ENCODE data around the gene GABPB2. TPM values are rescaled to one million over a fixed set of nuclear protein-coding genes. Genes with fewer than 3 reads are reported as not detected.

Gene GABPB2
- total RNA-seq: 27.4 and 28.7 TPM in 2 replicates

DNA sequence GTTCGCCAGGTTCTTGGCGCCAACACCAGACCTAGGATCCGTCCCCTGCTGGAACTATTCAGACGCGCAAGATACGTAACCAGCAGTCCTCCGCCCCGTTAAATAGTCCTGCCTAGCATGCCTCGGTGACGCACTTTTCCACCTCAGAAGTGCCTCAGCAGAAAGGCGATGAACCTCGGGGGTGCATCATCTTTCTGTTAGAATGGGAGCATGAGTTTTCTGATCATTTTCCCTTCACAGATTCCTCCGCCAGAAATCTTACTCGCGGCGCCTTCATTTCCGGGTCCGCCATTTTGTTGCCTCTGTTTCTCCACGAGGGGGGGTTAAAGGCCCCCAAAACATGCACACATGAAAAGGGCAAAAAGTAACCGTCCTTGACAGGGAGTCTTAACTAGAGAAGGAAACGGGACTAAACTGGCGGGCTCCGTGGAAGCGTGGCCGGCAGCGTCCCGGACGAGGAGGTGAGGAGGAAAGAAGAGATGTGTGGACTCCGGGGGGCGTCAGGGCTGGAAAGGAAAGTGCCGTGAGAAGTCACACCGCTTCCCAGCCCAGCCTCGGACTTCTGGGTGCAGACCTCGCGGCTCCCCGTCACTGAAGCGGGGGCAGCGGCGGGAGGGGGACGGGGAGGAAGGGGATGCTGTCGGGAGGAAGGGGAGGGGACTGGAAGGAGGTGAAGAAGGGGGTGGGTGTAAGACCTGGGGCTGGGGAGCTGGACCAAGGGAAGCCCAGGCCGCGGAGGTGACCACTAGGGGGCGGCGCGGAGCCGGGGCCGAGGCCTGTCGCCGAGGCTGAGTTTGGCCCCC is at the start of gene GABPB2:
GABPB2 (plus strand) TSS at position 288 of the 803 bp plus-strand sequence. CDS start 17,429 bp downstream, outside the sequence.
- intact Hi-C loops (cut with micrococcal nuclease): loop anchor here (1.0 to 2.0 kb wide), 5 partner anchors 11 to 441 kb away; partner anchors contain the start of genes CDC42SE1, ENSA, PRUNE1 and TNFAIP8L2

DNA sequence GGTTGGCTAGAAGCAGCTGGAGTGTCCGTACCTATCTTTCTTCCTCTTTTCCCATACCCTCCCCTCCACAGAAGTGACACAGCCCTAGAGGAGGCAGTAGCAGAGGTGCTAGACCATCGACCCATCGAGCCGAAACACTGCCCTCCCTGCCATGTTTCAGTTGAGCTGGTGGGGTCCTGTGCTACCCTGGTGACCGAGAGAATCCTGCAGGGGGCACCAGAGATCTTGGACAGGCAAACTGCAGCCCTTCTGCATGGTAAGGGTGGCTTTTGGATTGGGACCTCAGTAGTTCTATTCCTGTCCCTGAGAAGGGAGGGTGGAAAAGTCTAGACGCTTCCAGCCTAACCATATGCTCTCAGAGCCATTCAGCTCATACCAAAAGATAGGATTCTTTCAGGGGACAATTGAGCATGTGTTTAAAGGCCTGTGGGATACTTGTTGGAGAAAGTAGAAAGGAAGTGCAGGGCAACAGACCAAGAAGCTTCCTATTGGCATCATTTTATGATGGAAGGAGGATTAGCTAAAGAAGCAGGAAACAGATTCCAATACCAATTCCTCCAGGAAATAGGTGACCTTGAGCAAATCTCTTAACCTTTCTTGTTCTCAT is 45.9 kb upstream of the GABPB2 start:
- intact Hi-C loops (cut with micrococcal nuclease): loop anchor here (1.0 to 2.0 kb wide), 2 partner anchors 24 to 132 kb away; partner anchors contain the start of gene TNFAIP8L2

DNA sequence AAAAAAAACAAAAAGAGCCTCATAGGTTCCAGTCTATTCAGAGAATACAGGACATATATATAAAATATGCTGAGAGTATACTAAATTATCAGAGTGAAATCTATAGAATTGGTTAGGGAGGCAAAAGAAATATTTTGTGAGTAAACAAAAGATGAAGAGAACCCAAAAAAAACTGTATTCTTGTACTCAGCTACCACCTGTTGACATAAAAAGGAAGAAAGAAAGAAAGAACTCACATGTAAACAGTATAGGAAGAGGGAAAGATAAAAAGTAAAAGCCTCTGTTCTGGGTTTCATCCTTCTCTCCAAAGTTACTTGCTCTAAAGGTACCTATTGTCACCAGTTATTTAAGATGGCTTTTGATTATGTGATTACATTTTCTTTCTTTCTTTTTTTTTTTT is 44.1 kb upstream of the GABPB2 start:
- intact Hi-C loops (cut with micrococcal nuclease): no loop called here

DNA sequence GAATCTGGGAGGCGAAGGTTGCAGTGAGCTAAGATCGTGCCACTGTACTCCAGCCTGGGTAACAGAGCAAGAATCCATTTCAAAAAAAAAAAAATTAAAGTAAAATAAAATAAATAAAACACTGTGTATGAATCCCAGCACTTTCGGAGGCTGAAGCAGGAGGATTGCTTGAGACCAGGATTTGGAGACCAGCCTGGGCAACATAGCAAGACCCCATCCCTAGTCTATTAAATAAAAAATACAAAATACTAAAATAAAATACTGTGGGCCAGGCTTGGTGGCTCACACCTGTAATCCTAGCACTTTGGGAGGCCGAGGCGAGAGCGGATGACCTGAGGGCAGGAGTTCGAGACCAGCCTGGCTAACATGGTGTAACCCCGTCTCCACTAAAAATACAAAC is 38.4 kb upstream of the GABPB2 start:
- intact Hi-C loops (cut with micrococcal nuclease): no loop called here

DNA sequence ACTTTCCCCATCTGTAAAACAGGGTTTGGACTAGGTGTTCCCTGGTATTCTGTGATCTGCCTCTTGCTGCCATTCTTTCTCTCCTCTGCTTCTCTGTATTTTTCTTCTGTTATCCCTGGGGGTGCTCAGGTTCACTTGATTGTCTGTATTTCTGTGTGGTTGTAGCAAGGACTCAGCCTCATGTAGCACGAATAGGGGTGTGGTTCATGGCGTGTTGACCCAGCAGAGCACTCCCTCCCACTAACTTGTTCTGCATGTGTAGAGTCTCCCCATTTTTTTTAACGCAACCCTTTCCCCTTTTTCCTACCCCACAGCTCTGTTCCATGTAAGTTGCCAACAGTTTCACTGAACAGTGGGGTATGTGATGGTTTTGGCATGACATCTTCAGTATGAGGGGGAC is 35.4 kb upstream of the GABPB2 start:
- intact Hi-C loops (cut with micrococcal nuclease): no loop called here

DNA sequence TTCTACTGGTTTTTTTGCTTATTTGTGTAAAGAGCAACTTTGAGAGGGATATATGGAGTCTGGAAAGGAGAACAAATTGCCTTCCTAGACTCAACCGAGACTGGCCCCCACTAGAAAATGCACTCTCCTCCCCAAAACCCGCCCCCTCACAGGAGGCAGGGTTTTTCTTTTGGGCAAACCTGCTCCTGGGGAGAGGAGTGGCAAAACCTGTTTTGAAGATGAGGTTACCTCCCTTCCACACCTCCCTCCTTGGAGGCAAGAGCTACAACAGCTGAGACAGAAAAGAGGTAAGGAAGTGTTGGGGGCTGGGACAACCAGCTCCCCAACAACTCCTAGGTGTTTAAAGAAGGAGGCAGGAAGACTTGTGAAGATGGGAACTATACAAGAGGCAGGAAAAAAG is 34.2 kb upstream of the GABPB2 start, which contains the start of gene BNIPL:
BNIPL (plus strand) TSS at position 231 of the 400 bp plus-strand sequence; CDS start at position 371, 140 bp downstream.
- intact Hi-C loops (cut with micrococcal nuclease): no loop called here

DNA sequence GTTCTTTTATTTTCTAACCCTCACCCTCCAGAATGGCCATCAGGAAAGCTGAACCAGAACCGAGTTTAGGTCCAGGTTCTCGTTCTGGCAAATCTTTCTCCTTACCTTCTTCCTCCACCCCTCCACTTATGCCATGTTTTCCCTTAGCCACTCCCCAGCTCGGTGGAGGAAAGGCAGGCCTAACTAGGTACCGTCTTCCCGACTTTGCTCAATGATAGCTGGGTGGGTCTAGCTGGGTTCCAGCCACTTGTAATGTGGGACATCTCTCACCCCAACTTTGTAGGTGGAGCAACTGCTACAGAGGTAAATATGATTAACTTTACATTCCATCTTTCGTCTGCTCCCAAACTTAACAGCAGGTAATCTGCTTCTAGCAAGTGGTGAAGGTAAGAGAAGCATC is 33.5 kb upstream of the GABPB2 start:
- intact Hi-C loops (cut with micrococcal nuclease): no loop called here

DNA sequence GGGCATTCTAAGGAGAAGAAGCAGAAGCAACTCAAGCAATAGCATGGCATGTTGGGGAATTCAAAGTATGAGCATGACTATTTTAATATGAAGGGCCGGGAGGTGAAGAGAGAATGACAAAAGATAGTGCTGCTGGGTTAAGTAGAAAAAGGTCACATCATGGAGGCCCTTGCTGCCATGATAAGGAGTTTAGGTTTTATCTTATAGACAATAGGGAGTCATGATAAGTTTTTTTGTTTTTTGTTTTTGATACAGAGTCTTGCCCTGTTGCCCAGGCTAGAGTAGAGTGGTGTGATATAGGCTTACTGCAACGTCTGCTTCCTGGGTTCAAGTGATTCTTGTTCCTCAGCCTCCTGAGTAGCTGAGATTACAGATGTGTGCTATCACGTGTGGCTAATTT is 31.0 kb upstream of the GABPB2 start:
- intact Hi-C loops (cut with micrococcal nuclease): no loop called here

DNA sequence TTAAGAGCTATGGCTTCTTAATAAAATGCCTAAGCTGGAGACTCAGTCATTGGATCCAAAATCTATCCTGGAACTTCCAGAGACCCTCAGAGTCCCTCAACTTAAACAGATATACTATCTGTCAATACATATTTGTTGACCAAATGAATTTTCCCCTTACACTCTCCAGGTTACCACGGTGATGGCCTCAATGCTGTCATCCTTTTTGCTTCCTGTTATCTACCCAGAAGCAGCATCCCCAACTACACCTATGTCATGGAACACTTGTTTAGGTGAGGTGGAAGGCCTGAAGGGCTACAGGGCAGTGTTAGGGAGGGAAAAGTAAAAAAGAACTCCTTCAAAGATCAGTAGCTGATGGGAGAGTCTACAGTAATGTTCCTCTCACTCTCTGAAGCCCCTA is 27.4 kb upstream of the GABPB2 start:
- intact Hi-C loops (cut with micrococcal nuclease): no loop called here

DNA sequence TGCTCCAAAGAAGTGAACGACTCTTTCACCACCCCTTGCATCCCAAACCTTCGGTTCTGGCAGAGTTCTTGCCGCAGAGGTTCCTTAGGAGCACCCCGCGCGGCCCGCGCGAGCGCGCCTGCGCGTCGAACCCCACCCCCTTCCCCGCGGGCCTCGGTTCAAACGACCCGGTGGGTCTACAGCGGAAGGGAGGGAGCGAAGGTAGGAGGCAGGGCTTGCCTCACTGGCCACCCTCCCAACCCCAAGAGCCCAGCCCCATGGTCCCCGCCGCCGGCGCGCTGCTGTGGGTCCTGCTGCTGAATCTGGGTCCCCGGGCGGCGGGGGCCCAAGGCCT is 23.0 kb upstream of the GABPB2 start, which contains the start of gene C1orf56:
C1orf56 (plus strand) TSS at position 161 of the 334 bp plus-strand sequence; CDS start at position 258, 97 bp downstream.
- intact Hi-C loops (cut with micrococcal nuclease): no loop called here

DNA sequence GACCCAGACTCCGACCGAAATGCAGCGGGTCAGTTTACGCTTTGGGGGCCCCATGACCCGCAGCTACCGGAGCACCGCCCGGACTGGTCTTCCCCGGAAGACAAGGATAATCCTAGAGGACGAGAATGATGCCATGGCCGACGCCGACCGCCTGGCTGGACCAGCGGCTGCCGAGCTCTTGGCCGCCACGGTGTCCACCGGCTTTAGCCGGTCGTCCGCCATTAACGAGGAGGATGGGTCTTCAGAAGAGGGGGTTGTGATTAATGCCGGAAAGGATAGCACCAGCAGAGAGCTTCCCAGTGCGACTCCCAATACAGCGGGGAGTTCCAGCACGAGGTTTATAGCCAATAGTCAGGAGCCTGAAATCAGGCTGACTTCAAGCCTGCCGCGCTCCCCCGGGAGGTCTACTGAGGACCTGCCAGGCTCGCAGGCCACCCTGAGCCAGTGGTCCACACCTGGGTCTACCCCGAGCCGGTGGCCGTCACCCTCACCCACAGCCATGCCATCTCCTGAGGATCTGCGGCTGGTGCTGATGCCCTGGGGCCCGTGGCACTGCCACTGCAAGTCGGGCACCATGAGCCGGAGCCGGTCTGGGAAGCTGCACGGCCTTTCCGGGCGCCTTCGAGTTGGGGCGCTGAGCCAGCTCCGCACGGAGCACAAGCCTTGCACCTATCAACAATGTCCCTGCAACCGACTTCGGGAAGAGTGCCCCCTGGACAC is 22.5 kb upstream of the GABPB2 start:
- intact Hi-C loops (cut with micrococcal nuclease): loop anchor here (1.0 to 2.0 kb wide), 2 partner anchors 8 to 23 kb away; no protein-coding TSS in a partner anchor

DNA sequence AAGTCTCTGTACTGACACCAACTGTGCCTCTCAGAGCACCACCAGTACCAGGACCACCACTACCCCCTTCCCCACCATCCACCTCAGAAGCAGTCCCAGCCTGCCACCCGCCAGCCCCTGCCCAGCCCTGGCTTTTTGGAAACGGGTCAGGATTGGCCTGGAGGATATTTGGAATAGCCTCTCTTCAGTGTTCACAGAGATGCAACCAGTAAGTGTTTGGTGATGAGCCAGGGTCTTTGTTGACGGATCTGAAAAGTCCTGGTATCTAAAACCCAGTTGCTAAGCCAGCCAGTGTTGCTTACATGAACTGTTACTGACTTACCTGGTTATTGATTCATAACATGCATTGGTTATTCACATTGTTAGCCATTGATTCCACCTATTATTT is 21.9 kb upstream of the GABPB2 start:
- intact Hi-C loops (cut with micrococcal nuclease): loop anchor here (1.0 to 2.0 kb wide), 2 partner anchors 8 to 24 kb away; no protein-coding TSS in a partner anchor

DNA sequence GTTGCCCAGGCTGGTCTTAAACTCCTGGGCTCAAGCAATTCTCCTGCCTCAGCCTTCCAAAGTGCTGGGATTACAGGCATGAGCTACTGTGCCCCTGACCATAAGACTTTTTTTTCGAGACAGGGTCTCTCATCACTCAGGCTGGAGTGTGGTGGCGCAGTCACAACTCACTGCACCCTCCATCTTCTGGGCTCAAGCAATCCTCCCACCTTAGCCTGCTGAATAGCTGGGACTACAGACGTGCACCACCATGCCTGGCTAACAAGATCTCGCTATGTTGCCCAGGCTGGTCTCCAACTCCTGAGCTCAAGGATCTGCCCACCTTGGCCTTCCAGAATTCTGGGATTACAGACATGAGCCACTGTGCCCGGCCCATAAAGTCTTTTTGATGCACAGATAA is 21.1 kb upstream of the GABPB2 start:
- intact Hi-C loops (cut with micrococcal nuclease): loop anchor here (2.0 kb wide), 1 partner anchor 25 kb away; no protein-coding TSS in a partner anchor

DNA sequence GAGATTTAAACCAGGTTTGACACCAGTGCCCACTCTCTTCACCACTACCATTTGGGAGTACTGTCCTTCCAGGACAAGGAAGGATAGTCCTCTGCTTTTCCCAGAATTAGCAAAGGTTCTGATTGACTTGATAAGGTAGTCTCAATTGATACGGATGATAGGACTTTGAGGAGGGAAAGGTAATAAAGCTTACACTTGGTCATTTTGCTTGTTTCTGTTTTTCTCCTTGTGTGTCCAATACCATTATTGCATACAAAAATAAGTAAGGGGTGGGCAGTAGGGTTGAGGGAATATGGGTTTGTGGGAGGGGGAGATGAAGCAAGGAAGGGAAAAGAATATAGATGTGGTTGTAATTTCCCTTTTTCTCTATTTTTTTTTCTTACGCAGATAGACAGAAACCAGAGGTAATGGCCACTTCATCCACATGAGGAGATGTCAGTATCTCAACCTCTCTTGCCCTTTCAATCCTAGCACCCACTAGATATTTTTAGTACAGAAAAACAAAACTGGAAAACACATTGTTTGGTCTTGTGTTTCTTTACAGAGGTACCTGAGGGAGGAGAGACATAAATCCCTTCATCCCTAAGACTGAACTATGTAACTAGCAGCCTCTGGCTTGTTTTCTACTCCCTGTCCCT is 20.4 kb upstream of the GABPB2 start:
- intact Hi-C loops (cut with micrococcal nuclease): loop anchor here (10.0 kb wide), 1 partner anchor 685 kb away; the partner anchor contains the start of gene RPRD2

DNA sequence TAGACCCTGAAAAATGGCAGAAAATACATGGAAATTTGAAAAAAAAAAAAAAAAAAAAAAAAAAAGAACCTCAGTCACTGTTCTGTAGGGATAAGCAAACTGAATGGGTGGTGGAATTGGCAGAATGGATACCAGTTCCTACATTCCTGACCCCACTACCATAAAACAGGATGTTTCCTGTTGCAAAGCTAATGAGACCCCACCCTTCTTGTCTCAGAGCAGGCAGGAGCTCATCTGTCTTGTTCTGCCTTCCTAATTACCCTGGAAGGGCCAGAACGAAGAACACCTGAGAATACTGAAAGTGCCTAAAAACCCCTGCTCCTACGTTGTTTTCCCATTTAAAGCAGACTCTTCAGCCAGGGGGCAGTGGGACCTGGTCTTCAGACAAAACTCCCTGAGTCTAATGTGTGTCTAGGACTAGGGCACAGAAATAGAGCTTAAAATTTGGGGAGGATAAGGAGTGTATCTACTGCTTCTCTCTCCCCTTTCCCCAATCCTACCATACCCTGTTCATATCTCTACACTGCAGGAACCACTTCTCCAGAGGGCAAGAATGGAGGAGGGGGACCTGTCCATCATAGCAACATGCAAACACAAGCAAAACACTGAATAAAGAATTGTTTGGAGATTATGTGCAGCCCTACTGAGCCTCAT is 19.1 kb upstream of the GABPB2 start:
- intact Hi-C loops (cut with micrococcal nuclease): loop anchor here (10.0 kb wide), 1 partner anchor 687 kb away; the partner anchor contains the start of gene RPRD2

DNA sequence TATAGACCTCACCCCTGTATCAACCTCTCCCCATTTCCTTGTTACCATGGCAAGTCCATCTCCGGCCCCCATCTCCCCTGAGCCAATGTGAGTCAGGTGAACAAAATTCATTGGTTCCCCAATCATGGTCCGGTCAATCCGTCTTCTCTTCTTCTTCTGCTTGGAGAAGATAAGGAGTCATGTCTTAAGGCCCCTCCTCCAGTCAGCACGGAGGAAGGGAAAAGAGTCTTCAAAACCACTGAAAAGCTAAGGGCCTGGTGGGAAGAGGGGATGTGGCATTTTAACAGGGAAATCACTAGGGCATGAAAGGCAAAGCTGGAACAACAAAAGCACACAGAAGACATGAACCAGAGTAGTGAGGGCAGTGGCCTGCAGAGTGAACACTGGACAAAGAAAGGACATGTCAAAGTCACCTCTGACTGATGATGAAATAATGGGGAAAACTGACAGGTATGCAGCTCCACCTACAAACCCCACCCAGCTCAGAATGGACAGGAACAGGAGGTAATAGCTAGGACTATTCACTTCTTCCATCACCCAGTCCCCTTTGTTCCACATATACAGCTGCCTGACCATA is 15.5 kb upstream of the GABPB2 start:
- intact Hi-C loops (cut with micrococcal nuclease): loop anchor here (5.0 to 10.0 kb wide), 2 partner anchors 493 to 690 kb away; partner anchors contain the start of gene RPRD2

DNA sequence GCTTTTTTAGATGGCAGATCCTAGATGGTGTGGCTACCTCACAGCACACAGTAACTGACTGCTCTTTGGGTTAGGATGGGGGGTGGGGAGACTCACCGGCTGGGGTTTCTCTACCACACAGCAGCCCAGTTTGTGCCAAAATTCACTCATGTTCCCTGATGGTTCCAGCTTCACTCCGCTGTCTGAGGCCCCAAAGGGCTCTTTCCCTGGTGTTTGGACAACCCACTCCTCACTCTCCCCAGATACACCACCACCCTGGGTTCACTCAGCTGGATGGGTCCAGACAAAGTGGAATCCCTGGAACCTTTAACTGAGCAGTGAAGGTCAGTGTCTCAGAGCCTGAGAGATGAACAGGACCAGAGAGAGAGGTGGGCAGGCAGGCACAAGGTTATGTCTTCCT is 15.0 kb upstream of the GABPB2 start:
- intact Hi-C loops (cut with micrococcal nuclease): loop anchor here (5.0 to 10.0 kb wide), 2 partner anchors 493 to 691 kb away; partner anchors contain the start of gene RPRD2

DNA sequence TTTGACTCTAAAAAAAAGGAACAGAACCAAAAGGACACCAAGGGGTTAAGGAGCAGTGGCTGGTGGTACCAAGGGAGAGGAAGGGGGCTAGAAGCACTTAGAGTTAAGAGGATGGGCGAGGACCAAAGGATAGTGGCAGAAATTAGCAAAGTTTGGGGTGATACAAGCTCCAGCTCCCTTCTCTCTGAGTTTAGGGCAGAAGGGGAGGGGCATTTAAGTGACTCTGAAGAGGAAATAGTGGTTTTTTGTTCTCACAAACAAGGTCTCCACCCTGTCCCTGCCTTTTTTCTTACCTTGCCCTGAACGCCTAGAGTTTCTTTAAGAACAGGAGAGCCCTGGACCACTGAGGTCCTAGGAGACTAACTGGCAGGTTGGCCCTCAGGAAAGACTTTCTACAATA is 14.4 kb upstream of the GABPB2 start:
- intact Hi-C loops (cut with micrococcal nuclease): loop anchor here (1.0 to 10.0 kb wide), 3 partner anchors 8 to 691 kb away; partner anchors contain the start of gene RPRD2

DNA sequence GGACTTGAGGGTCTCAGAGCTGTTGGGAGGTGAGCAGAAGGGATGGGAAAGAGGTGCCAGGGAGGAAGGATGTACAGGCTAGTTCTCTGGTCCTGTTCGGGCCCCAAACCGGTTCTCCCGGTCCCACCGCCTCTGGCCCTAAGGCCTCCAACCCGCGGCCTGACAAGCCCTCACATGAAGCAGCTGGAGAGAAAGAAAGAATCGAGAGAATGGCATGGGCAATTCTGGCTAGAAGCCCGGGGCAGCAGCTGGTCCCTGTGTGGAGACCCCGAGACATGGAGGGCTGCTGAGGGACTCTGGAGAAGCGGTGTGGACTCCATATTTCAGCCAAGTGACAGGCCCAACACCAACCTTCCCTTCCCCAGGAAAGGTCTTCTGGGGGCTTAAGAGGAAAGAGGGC is 11.9 kb upstream of the GABPB2 start:
- intact Hi-C loops (cut with micrococcal nuclease): loop anchor here (1.0 to 10.0 kb wide), 5 partner anchors 12 to 694 kb away; partner anchors contain the start of genes GABPB2, RPRD2 and TNFAIP8L2

All from T-helper 2 cell treated with Interferon-gamma antibody and Interleukin-4, amounts not matched to agents 100 ng/mL and 5 ng/mL, for 36 hours (primary cell).